CD4-positive, alpha-beta T cell treated with Interleukin-2 at 100 ng/mL for 4 hours (primary cell): ENCODE measurements around the gene SH3RF3.

ENCODE experiments used
- DNase-seq: peaks from one replicate; pipeline ENCODE4 v3.0.0-alpha.2; 2020; ENCODE audit warnings: low spot score

The SH3RF3 gene

GRCh38 chr2:109377976-109378375 lies 249.0 kb downstream of the SH3RF3 start:
- DNase-seq, result no peak

- DNase-seq, result no peak
These were observed 249.7 kb downstream of the SH3RF3 start for GRCh38 chr2:109378682-109379081.

DNA sequence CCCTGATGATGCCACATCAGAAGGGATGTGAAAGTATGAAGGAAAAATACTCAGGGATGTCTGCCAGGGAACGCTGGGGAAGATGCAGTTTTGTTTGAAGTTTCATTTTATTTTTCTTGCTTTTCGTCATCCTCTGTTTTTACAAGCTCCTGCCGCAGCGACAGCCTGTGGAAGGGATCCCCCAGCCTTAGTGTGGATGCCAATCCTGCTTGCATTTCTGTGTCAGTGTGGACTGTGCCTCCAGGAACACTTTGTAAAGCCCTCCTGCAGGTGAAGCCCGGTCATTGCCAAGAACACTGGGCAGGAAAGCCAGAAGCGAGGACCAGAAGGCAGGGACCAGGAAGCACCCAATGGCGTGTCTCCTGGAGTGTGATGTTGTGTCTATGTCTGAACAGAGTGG lies 250.5 kb downstream of the SH3RF3 start:
- no peak for DNase-seq

GRCh38 chr2:109380502-109381326 lies 251.7 kb downstream of the SH3RF3 start:
- DNase-seq, result no peak

- DNase-seq, result no peak
These were observed 252.4 kb downstream of the SH3RF3 start for GRCh38 chr2:109381327-109381820.

GRCh38 chr2:109382226-109382895 lies 253.4 kb downstream of the SH3RF3 start:
- DNase-seq, result no peak

- DNase-seq, result no peak
These were observed 253.9 kb downstream of the SH3RF3 start for GRCh38 chr2:109382951-109383350.

GRCh38 chr2:109383505-109384307 lies 254.7 kb downstream of the SH3RF3 start:
- DNase-seq, result no peak

DNA sequence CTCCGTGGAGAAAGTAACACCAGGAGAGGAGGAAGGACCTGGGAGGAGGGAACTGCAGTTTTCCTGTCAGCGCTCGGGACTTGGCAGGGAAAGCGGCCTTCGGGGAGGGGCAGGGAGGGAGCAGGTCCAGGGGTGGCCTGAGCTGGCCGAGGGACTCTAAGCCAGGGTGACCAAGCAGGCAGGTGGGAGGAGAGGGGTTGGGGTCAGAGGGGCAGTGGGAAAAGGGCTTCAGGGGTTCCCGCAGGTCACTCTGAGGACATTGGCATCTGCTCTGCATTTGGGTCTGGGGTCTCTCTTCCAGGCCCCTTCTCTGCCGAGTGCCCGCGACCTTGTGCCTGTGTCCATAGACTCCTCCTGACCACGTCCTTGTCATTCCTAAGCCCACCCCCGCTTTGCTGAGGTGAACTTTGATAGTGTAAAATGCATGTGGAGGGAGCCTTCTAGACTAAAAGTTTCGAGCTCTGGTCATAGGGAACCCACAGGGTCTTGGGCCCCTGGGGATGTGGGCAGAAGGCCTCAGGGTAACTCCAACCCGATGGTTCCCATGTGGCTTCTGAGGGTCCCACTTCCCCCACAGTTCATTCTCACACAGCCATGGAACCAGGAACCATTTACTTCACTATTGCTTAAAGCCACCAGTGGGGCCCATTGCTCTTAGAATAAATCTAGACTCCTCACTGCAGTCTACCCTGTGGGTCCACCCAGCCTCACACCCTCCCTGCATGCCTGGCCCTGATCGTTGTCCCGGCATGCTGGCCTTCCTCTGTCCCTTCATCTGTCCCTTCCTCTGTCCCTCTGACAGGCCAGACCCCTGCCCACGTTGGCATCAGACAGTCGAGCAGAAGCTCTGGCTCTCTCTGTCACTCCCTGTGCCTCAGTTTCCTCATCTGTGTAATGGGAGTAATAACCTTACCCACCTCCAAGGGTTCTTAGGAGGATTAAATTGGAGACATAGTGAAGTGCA lies 255.6 kb downstream of the SH3RF3 start:
- DNase-seq, result no peak

DNA sequence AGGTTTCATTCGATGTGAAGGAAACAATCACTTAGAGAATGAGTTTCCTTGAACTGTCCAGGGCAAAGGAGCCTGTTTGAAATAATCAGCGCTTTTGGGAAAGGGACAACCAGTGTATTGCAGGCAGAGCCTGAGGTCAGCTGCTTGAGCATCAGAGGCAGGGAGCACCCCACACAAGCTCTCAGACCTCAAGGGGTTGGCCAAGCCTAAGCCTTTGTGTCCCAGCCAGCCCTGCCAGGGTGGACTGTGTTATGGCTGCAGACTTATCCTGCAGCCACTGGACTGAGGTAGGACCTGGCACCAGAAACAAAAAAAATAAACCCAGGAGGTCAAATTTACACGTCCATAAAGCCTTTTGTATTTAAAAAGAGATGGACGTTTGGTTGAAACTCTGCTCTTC lies 256.5 kb downstream of the SH3RF3 start:
- no peak for DNase-seq

GRCh38 chr2:109386004-109386695 lies 257.1 kb downstream of the SH3RF3 start:
- no peak for DNase-seq

DNA sequence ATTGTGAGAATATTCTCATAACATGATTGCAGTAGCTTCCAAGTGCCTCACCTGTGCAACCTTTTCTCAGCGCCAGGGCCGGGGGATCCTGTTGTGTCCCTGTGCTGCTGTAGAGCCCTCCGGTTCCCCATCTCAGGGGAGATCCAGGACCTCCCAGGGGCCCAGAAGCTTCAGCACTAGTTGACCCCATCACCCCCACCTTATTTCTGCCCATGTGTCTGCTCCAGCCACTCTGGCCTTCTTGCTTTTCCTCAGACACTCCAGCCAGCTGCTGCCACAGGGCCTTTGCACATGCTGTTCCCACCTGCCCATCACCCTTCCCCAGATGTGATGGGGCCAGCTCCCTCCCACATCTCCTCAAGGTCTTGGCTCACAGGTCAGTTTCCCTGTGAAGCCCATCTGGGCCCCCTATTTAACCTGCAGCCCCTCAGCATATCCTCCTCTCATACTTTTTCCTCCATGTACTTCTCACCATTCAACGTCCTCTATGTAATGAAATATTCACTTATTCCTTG lies 258.3 kb downstream of the SH3RF3 start:
- no peak for DNase-seq

GRCh38 chr2:109387778-109388469 lies 258.9 kb downstream of the SH3RF3 start:
- DNase-seq, result no peak

DNA sequence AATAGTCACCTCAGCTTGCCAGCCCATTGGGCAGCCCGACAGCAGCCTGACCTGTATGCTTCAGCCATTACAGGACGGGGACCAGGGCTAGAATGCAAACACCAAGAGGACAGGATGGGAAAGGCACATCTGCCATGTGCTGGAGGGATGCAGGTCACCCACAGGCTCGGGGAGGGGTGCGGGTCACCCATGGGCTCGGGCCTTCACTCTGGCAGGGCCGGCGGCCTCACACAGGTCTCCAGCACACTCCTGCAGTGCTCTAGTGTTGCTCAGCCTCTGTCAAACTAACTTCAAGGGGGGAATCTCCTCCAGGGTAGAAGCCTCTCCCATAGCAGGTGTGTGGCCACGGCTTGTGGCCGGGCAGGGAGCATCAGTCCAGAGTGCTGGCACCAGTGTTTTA lies 262.2 kb downstream of the SH3RF3 start:
- DNase-seq, result no peak

DNA sequence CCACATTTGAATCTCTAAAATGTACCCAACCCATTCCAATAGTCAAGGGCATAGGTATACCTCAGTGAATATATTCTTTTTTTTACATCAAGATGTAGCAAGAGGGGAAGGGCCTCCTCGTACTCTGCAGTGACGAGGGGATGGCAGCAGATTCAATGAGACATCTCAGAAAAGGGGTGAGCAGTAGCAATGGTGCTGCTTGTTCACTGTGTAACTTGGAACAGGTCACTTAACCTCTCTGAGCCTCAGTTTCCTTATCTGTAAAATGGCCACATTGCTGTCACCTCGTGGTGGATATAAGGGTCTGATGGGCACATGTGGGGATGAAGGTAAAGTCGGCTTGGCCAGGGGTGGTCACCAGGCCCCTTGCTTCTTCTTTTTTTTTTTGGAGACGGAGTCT lies 263.1 kb downstream of the SH3RF3 start:
- DNase-seq, result no peak

DNA sequence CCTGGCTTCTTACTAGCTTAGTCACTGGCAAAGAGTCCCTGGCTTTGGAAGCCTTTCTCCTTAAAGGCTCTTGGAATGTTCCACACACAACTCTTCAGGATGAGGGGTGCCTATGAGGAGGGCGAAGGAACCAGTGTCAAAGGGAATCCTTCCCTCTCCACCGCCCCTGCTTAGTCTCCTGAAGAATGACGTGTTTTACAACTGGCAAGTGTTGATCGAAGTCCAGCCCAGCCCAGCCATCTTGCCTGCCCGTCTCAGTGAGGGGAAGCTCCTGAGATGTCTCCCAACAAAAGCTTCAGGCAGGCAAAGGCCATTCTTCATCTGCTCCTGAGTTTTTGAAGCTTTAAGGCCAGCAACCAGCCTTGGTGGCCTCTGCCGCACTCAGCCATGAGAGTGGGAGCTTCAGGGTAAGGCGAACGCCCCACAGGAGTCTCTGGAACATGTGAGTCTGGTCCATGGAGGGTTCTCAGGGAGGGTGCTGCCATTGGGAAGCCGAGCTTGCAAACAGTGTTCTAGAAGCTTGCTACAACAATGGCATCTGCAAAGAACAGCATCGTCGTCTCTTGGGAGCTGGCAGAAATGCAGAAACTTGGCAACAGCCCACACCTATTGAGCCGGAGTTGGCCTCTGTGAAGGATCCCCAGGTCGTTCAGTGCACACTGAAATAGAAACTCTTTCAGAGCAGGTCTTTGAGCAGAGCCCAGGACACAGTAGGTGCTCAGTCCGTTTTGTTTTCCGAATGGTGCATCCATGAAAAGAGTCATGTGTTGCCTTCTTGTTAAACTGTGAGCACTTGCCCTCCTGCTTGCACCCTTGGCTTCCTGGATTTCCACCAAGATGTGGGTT lies 264.0 kb downstream of the SH3RF3 start:
- DNase-seq, result no peak

DNA sequence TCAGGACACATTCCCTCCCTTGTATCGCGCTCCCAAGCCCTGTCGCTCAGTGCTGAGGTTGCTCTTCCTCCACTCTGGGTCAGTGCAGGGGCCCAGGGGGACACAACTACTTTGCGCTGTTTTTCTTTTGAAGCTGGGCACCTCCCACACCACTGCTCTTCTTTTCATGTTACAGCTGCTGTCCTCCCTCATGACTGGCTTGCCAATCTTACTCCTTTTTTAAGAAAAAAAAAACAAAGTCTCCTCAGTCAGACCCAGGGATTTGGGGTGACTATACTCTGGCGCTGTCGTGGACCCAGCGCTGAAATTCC lies 264.6 kb downstream of the SH3RF3 start:
- no peak for DNase-seq

GRCh38 chr2:109395494-109396201 lies 266.6 kb downstream of the SH3RF3 start:
- DNase-seq, result no peak
